ENCODE measurements around the gene EIF4E2.

GRCh38 chr2:232550354-232551249 is at the start of gene EIF4E2, which contains the start of gene TIGD1:
- TF ChIP-seq CTCF (IDR thresholded peaks at IDR 0.05; ENCODE audit: low read length) (peak; percentile 27; the same call in 1 of the 2 replicates), EZH2 (IDR thresholded peaks at IDR 0.05; ENCODE audit: borderline replicate concordance, low read length) (no peak)

Data from OCI-LY1 (cell line).